ENCODE data around the gene SOX6.

- TF ChIP-seq EZH2 (IDR thresholded peaks at IDR 0.05; ENCODE audit: borderline replicate concordance, low read length) (no peak), CTCF (IDR thresholded peaks at IDR 0.05; ENCODE audit: low read length) (no peak)
These were observed 414.2 kb downstream of the SOX6 start for GRCh38 chr11:15942126-15942525.
